GM12872 (cell line): ENCODE measurements around the gene EPS8.

Experiments used
- CTCF ChIP-seq: IDR thresholded peaks from 3 replicates; pipeline ENCODE4 v1.5.1; 2011; ENCODE audit warnings: low read depth, mild to moderate bottlenecking, low read length, moderate library complexity; ENCODE audit not compliant: insufficient read depth

EPS8 gene

GRCh38 chr12:15721316-15722115 is 67.7 kb downstream of the EPS8 start:
- TF ChIP-seq CTCF: no peak

- TF ChIP-seq CTCF: no peak
These were observed 68.9 kb downstream of the EPS8 start for GRCh38 chr12:15720295-15720694.

GRCh38 chr12:15719230-15719629 is 70.0 kb downstream of the EPS8 start:
- no peak for TF ChIP-seq CTCF

- no peak for TF ChIP-seq CTCF
These were observed 71.1 kb downstream of the EPS8 start for GRCh38 chr12:15717940-15718567.

GRCh38 chr12:15716581-15716980 is 72.6 kb downstream of the EPS8 start:
- TF ChIP-seq CTCF: no peak

- TF ChIP-seq CTCF: no peak
These were observed 74.9 kb downstream of the EPS8 start for GRCh38 chr12:15714256-15714655.

- TF ChIP-seq CTCF: no peak
These were observed 76.1 kb downstream of the EPS8 start for GRCh38 chr12:15712823-15713660.
